Mesothelial cell of epicardium (in vitro differentiated cells): Measurements from ENCODE around the gene OSGIN1. TPM values are rescaled to one million over a fixed set of nuclear protein-coding genes. Genes with fewer than 3 reads are reported as not detected.

Experiments
- DNase-seq, 2 experiments: peaks; one replicate each; pipeline ENCODE4 v3.0.0; 2021; ENCODE audit warnings: low spot score in 2 of 2; ENCODE audit not compliant: unreplicated experiment in 2 of 2
- H3K27ac Mint-ChIP-seq: 2 replicates; pipeline ENCODE4 v1.8.0; 2021; ENCODE audit warnings: mixed read lengths
- H3K27me3 Mint-ChIP-seq: 2 replicates; pipeline ENCODE4 v1.8.0; 2021; ENCODE audit warnings: low read depth, mixed read lengths
- H3K36me3 Mint-ChIP-seq: 2 replicates; pipeline ENCODE4 v1.8.0; 2021; ENCODE audit warnings: mixed read lengths
- H3K4me1 Mint-ChIP-seq: 2 replicates; pipeline ENCODE4 v1.8.0; 2021; ENCODE audit warnings: mixed read lengths
- H3K4me3 Mint-ChIP-seq: 2 replicates; pipeline ENCODE4 v1.8.0; 2021; ENCODE audit warnings: mild to moderate bottlenecking, moderate library complexity, mixed read lengths
- H3K9me3 Mint-ChIP-seq: 2 replicates; pipeline ENCODE4 v1.8.0; 2021; ENCODE audit warnings: mixed read lengths
- total RNA-seq: library from RNA; stranded (reverse); gene quantifications from 3 replicates; pipeline ENCODE4 v1.2.1, GENCODE V29; 2021
- TF ChIP-seq, protein P1 (sequence below): fragments of 200-600 bp; sonication (generic); IDR thresholded peaks from one replicate; pipeline ENCODE4 v1.5.0; 2021; ENCODE audit warnings: antibody characterized with exemption; ENCODE audit not compliant: unreplicated experiment

OSGIN1 gene
- total RNA-seq, 1 donor from 2014 or later = 2.5 TPM

DNA sequence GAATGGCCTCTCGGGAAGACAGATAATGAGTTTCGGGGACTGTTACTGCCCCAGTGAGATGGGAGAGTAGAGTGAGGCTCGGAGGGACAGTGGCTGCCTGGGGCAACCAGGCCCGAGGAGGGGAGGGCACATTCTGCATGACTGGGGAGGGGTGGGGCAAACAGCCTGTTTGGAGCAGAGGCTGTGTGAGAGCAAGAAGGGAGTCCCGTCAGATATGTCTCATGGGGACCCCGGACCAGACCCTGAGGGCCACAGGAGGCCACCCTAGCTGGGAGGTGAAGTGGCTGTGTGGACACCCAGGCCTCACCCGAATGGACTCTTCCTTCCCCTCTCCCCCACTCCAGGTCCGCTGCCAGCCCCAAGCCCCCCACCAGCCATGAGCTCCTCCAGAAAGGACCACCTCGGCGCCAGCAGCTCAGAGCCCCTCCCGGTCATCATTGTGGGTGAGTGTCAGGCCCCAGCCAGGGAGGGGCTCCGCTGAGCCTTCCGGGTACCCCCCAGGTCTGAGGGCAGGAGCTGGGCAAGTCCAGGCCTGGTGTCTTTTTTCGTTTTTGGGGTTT, 4.3 kb downstream of the OSGIN1 start:
- H3K9me3 Mint-ChIP-seq = no peaks in the 10 kb centered on the region
- H3K4me3 Mint-ChIP-seq = no peak overlapping the region
- peaks cover 16% of the 10 kb centered on the region for H3K4me1 Mint-ChIP-seq
- no peak for DNase-seq
- TF ChIP-seq, protein P1, sequence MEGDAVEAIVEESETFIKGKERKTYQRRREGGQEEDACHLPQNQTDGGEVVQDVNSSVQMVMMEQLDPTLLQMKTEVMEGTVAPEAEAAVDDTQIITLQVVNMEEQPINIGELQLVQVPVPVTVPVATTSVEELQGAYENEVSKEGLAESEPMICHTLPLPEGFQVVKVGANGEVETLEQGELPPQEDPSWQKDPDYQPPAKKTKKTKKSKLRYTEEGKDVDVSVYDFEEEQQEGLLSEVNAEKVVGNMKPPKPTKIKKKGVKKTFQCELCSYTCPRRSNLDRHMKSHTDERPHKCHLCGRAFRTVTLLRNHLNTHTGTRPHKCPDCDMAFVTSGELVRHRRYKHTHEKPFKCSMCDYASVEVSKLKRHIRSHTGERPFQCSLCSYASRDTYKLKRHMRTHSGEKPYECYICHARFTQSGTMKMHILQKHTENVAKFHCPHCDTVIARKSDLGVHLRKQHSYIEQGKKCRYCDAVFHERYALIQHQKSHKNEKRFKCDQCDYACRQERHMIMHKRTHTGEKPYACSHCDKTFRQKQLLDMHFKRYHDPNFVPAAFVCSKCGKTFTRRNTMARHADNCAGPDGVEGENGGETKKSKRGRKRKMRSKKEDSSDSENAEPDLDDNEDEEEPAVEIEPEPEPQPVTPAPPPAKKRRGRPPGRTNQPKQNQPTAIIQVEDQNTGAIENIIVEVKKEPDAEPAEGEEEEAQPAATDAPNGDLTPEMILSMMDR = no peak
- H3K36me3 Mint-ChIP-seq = no peaks in the 10 kb centered on the region
- peaks cover 1% of the 10 kb centered on the region for H3K27me3 Mint-ChIP-seq
- H3K27ac Mint-ChIP-seq = no peak overlapping the region

DNA sequence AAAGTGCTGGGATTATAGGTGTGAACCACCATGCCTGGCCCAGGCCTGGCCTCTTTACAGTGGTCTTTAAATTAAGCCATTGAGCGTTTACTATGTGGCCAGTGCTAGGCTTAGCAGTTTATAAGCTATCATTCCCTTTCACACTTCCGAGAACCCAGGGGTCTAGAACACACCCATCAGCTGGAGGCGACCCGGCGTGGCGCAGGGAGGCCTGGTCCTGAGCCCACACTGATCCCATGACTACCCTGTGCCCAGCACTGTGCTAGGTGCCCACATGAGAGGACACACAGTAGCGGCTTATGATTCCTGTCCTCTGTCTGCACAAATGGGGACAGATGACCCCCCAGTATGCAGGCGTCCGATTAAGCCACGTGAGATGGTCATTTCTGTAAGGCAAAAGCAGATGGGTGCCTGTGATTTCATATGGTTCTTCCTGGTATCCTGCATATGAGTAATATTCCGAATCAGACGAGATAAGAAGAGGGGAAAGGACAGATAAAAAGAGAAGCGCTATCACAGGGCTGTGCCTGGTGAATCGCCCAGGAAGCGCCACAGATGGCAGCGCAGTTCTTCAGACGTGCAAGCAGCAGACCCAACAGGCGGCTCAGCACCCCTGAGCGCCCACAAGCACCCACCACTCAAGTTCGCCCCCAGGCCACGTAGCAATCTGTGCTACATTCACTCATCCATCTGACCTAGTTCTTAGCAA, 5.3 kb downstream of the OSGIN1 start:
- Mint-ChIP-seq H3K9me3 (no peaks in the 10 kb centered on the region), H3K27me3 (peaks cover 1% of the 10 kb centered on the region), H3K4me1 (peaks cover 14% of the 10 kb centered on the region), H3K27ac (no peak overlapping the region), H3K36me3 (no peaks in the 10 kb centered on the region), H3K4me3 (no peak overlapping the region)
- no peak for DNase-seq
- TF ChIP-seq, protein P1 = no peak

DNA sequence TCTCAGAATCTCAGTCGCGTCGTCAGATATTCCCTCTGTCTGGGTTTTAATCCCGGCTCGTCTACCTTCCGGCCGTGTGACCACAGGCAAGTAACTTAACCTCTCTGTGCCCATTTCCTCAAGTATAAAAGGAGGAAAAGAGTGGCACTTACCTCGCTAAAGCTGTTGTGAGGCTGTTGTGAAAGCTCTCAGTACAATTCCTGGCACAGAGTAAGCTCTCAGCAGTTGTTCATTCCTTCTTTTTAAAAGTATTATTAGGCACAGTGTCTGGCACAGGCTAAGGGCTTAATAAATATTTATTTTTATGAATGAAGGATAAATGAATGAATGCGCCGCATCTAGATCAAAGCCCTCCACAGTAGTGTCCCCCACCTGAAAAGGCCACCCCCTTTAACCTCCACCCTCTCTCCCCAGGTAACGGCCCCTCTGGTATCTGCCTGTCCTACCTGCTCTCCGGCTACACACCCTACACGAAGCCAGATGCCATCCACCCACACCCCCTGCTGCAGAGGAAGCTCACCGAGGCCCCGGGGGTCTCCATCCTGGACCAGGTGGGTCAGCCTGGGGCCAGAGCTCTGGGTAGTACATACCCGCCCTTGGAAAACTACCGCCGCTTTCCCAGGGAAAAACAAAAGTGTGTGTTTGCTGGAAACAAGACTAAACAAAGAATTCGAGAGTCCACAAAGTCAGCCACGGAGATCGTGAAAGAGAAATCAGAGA, 6.0 kb downstream of the OSGIN1 start:
- Mint-ChIP-seq H3K36me3 (no peaks in the 10 kb centered on the region), H3K27ac (no peak overlapping the region), H3K4me3 (no peak overlapping the region), H3K4me1 (peaks cover 8% of the 10 kb centered on the region), H3K9me3 (no peaks in the 10 kb centered on the region), H3K27me3 (peaks cover 1% of the 10 kb centered on the region)
- TF ChIP-seq, protein P1 = no peak
- DNase-seq = no peak

DNA sequence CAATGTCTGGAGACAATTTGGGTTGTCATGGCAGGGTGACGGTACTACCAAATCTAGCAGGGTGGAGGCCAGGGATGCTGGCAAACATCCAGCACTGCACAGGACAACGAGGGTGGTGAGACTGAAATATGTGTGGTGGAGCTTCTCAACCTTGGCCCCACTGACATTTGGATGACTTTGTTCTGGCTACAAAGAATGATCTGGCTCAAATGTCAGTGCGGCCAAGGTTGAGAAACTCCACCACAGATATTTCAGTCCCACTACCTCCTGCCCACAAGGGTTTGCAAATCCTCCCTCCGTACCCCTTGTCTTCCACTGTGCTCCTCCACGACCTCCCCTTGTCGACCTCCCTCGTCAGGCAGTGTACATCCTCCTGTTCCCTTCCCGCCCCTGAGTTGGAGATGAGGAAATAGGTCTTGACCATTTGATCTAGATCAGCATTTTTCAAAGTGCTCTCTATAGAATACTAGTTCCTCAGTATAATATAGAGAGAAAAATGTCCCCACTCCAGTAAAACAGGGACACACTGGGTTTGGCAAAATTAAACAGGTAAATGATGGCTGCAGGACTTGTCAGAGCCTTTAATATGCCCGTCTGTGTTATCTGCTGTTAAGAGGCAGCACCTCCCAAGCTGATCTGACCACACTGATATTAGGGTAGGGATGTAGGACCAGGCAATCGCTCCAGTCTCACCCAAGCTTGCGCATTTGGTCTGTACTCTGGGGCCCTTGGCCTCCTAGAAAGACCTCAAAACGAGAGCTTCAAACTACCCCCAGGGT, 6.8 kb downstream of the OSGIN1 start:
- Mint-ChIP-seq H3K4me1 (no peaks in the 10 kb centered on the region), H3K9me3 (no peaks in the 10 kb centered on the region), H3K27me3 (no peaks in the 10 kb centered on the region), H3K4me3 (no peak overlapping the region), H3K27ac (no peak overlapping the region), H3K36me3 (no peaks in the 10 kb centered on the region)
- TF ChIP-seq, protein P1 = no peak
- no peak for DNase-seq

DNA sequence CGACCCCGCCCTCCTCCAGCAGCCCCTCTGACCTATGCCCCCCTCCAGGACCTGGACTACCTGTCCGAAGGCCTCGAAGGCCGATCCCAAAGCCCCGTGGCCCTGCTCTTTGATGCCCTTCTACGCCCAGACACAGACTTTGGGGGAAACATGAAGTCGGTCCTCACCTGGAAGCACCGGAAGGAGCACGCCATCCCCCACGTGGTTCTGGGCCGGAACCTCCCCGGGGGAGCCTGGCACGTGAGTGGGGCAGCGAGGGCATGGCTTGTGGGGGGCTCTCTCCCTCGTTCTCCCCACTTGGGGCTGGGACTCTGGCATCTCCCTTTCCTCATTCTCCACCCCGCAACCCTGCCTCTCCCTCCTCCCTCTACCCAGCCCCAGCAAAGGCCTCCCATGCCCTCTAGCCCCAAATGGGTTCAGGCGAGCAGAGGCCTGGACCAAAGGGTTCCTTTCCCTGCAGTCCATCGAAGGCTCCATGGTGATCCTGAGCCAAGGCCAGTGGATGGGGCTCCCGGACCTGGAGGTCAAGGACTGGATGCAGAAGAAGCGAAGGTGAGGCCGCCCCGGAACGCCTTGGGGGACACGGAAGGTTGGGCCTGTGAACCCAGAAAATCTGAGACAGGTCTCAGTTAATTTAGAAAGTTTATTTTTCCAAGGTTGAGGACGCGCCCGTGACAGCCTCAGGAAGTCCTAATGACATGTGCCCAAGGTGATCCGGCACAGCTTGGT, 7.6 kb downstream of the OSGIN1 start:
- no peak overlapping the region for H3K4me3 Mint-ChIP-seq
- no peaks in the 10 kb centered on the region for H3K9me3 Mint-ChIP-seq
- TF ChIP-seq, protein P1 = no peak
- H3K27ac Mint-ChIP-seq = no peak overlapping the region
- DNase-seq = no peak
- H3K36me3 Mint-ChIP-seq = no peaks in the 10 kb centered on the region
- H3K27me3 Mint-ChIP-seq = no peaks in the 10 kb centered on the region
- H3K4me1 Mint-ChIP-seq = no peaks in the 10 kb centered on the region
